GM21515 (cell line): ENCODE data around the gene PDE4D.

Experiments used
- ATAC-seq: cut with Tn5 transposase; IDR thresholded peaks from one replicate; pipeline ENCODE4 v1.9.1; 2021; ENCODE audit not compliant: unreplicated experiment

Gene PDE4D

DNA sequence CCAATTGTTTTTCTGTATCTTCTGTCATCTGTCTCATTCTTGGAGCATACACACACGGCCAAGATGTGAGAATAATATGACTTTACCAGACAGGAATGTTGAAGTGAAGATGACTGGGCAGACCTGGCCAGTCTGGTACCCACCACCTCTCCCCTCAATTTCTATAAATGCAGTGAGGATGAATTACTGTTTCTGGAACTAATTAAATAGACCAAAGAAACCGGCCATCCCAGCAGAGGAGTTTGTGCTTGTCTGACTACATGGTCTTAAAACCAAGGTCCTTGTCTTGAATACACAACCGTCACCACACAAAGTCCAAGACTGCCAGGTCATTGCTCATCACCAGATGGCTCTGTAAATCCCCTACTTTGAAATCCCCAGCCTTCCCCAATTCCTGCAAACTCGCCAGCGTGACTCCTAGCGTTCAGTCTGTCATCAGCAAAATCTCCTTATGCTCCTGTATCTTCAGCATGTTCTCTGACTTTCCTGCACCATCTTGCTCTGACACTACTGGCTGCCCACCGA is 147.2 kb downstream of the PDE4D start:
- ATAC-seq = no peak

- no peak for ATAC-seq
These were observed 148.1 kb downstream of the PDE4D start for GRCh38 chr5:59745415-59745863.

DNA sequence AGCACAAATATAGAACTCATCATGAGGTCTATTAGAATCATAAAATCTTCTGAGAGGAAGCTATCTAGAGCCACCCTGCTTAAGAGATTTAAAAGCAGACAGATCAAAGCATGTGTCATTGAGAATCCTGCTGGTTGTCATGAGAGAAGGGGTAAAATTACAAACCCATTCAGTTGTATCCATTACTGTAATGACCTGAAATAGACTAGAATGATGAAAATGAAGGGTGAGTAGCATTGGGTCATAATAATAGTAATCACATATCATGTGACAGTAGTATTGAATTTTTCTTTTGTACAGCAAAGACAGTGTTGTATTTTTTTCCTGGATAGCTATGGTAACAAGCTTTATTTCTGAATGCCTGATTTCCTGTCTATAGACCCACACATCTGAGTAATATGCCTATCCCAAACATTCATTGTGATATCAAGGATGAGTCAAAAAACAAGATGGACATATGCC is 149.0 kb downstream of the PDE4D start:
- no peak for ATAC-seq

GRCh38 chr5:59741599-59741998 is 151.9 kb downstream of the PDE4D start:
- ATAC-seq = no peak

DNA sequence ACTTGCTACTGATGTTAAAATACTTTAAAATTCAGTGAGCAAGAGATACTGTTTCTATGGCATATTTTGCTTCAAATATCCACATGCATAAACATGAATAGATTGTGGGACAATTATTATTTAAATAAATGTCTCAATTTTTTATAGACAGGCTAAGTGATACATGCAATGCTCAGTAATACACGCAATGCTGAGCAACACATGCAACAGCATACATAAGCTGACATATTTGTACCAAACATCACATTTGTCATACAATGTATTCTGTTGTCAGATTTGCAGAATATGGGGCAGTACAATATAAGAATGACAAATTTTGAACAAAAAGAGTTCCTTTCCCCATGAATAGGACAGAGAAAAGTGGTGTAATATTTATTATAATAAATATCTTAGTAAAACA is 155.5 kb downstream of the PDE4D start:
- ATAC-seq = no peak

- no peak for ATAC-seq
These were observed 160.7 kb downstream of the PDE4D start for GRCh38 chr5:59732806-59733205.

DNA sequence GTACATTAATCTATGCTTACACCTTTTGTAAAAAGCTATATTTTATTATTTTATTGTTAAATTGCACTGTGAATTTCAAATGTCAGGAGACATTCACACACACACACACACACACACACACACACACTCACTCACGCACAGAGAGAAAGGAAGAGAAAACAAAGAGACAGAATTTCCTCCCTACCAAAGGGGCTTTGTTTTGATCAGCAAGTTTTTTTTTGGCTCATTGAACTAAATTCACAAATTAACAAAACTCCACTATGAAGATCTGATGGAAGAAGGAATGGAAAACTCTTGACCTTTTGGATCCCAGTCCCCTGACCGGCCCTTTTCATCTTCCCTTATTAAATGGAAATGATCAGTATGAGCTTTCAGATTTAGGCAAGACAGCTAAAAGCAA is 161.2 kb downstream of the PDE4D start:
- no peak for ATAC-seq

DNA sequence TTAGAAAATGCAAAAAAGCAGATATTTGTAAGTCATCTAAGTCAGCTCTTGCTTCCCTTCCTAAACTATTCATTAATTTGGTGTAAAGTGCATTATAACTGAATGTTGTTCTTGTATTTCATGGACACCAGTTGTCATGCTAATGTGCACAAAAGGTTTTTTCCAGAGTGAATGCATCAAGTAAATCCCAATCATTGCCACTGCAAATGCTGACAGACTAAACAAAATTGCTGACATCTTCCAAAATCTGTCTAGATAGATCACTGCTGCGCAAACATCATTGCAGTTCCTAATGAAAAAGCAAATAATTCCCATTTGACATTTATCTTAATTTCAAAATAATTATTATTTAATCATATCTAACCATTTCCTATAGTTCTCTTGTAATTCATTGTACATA is 161.7 kb downstream of the PDE4D start:
- ATAC-seq = no peak

DNA sequence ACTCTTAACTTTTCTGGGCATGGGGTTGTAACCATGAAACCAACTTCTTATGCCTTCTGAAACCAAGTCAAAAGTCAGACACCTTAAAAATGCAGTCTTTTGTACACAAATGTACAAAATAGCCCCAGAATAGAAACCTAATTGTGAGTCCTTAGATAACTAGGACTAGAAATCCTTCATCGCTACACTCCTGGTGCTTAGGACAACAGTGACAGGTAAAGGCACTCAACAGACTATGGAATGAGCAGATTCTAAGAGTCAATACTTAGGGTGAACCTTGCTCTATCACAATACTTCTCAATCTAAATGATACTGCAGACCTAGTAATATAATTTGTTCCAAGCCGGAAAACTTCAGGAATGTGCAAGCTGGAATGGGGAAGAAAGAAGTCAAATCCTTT is 163.7 kb downstream of the PDE4D start:
- ATAC-seq = no peak

- ATAC-seq = no peak
These were observed 164.2 kb downstream of the PDE4D start for GRCh38 chr5:59729357-59729756.

GRCh38 chr5:59728356-59728755 is 165.2 kb downstream of the PDE4D start:
- no peak for ATAC-seq

DNA sequence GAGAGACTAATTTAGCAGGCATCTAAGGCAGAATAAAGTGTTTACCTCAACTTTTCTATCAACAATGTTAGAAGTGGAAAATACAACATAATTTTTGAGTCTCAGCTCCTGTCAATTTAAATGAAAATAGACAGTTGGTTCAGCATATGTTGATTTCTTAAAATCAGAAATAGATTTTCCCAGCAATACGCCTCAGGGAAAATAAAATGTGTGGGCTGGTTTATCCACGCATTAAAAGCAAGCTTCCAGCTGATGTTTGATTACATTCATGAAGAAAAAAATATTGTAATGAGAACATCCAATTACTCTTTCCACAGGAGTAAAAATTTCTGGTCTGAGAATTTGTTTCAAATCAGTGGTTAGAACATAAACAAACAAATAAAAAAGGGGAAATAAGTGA is 166.3 kb downstream of the PDE4D start:
- ATAC-seq = no peak

- ATAC-seq = no peak
These were observed 168.1 kb downstream of the PDE4D start for GRCh38 chr5:59725392-59725767.

- no peak for ATAC-seq
These were observed 168.8 kb downstream of the PDE4D start for GRCh38 chr5:59724482-59725391.

DNA sequence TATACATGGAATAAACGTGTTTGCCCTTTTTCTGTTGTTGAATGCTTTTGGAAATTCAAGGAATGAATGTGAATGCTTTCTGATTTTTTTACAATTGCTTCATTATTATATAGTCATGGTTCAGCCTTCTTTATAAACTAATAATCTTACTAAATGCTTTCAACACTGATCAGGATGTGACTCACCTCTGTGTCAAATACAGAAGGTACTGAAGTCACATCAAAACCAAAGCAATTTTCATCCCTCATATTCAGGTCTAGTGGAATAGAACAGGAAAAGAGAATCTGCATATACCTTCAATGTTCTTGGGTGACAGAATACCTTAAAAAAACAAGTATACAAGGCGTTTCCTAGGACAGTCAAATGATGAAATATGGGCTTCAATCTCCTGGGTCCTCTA is 170.7 kb downstream of the PDE4D start:
- ATAC-seq = no peak

DNA sequence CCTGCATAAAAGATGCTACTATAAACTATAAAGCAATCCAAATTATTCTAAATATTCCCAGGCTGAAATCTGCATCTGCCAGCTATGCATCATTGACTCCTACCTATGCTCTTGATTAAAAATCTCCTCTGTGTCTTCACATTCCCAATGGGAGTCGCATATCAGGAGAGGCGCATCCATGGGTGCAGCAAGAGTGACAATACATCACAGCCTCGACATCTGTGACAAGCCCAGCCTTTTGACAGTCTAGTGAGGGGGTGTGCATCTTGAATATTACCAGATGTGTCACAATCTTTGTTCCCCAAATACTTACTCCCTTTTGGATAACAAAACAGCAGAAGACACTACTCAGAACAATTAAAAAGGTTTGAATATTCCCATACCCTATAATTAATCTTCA is 171.8 kb downstream of the PDE4D start:
- no peak for ATAC-seq

GRCh38 chr5:59720063-59720462 is 173.5 kb downstream of the PDE4D start:
- ATAC-seq = no peak

- no peak for ATAC-seq
These were observed 176.5 kb downstream of the PDE4D start for GRCh38 chr5:59716966-59717500.

DNA sequence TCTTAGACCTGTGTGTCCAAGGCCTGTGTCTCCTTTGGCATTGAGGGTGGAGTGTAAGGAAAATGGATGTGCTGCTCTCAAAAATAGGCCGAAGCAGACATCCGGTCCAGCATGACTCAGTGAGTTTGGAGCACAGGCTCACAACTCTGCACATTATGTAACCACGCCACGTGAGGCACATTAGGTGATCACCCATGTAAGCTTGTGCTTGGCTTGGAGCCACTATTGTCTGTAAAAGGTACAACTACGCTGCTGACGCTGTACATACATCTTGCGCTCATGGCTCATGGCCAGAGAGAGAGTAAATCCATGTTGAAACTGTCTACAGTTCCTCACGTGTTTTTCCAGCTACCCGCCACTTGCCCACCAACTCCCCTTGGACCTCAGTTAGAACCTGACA is 177.5 kb downstream of the PDE4D start:
- no peak for ATAC-seq

DNA sequence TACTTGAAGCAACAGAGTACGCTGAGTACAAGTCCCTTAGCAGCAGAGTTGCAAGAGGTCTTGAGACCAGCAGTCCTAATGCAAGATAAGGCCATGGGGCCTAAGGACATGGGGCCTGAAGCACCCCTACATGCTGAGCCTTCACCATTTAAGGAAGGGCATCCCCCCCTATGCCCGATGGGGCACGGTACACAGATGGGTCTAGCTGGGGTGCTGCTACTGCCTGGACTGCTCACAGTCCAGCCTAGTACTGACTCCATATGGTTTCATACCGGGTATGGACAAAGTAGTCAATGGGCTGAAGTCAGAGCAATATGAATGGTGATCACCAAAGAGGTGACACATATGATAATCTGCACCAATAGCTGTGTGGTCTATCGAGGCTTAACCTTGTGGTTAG is 178.3 kb downstream of the PDE4D start:
- ATAC-seq = no peak

GRCh38 chr5:59713498-59713844 is 180.1 kb downstream of the PDE4D start:
- ATAC-seq = no peak

DNA sequence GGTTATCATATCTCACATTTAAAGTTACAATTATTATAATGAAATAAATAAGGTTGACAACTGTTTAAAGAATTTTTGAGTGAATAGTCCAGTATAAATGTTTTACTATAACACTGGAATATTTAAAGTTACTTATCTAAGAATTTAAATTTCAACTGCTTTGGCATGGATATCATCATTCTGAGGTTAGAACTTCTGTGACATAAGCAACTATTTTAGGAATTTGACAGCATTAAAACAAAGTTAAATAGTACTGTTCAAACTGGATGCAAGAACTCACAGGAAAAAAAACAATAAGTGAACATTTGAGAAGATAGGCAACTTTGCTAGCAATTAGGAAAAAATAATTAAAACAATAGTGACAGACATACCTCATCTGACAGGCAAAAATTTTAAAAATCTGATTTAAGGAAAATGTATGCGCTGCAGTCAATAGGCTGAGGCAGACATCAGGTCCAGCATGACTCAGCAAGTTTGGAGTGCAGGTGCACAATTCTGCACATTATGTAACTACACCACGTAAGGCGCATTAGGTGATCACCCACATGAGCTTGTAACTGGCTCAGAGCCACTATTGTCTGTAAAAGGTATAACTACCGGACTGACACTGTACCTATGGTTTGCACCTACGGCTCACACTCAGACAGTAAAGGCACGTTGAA is 180.6 kb downstream of the PDE4D start:
- no peak for ATAC-seq
